HG03342 (cell line): ENCODE results near the gene SRGAP2B.
"Not testable (repeated sequence)": the region's sequence is repeated elsewhere in the genome, so short reads cannot be mapped to it uniquely, and the experiment has no call there.

Experiments used
- ATAC-seq: cut with Tn5 transposase; IDR thresholded peaks from one replicate; pipeline ENCODE4 v1.9.1; 2021; ENCODE audit warnings: mild to moderate bottlenecking, moderate library complexity; ENCODE audit not compliant: unreplicated experiment

SRGAP2B gene

GRCh38 chr1:145095284-145096057 is at the start of gene SRGAP2B, which contains the start of gene FAM72D:
Gene SRGAP2B, minus strand, starts transcription at chr1:145095328. Its CDS starts 2,427 bp downstream, at chr1:145092901.
Gene FAM72D, plus strand, starts transcription at chr1:145095974. Its CDS starts 874 bp downstream, at chr1:145096848.
- ATAC-seq = peak; percentile 81

- not testable (repeated sequence) for ATAC-seq
Observed at GRCh38 chr1:145144264-145144913, 49.3 kb upstream of the SRGAP2B start.

DNA sequence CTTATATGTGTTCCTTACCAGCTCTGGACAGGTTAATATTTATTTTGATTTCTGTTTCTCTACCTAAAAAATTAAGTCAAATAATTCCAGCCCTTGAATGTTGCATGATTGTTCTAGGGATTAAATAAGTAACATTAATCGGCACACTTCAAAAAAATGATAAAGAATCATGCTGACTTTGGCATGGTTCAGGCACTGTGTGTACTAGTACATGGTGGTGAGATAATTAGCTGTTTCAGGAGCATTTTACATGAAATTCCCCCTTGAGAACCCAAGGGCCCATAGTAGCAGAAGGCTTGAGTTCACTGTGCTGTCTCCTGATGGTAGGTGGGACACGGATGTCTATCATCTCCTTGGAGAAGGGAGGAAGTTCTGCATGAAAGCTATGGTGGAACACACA is 45.4 kb upstream of the SRGAP2B start:
- ATAC-seq = not testable (repeated sequence)

DNA sequence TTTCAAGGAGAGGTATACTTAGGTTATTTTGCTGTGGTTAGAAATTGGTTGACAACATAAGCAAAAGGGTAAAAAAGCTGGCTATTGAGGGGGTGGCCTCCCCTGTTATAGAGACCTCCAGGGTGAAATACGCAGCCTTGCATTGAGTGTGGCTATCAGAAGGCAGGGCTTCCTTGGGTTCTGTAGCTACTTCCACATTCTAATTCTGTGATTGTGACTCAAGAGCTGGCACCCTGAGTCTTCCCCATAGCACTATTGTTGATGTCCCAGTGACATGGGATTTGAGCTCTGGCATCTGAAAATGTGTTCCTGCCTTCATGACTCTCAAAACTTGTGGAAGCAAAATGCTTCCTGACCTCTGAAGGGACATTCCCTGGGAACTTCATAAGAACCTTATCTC is 39.3 kb upstream of the SRGAP2B start:
- not testable (repeated sequence) for ATAC-seq

- ATAC-seq = not testable (repeated sequence)
Observed at GRCh38 chr1:145128697-145129469, 33.8 kb upstream of the SRGAP2B start.

DNA sequence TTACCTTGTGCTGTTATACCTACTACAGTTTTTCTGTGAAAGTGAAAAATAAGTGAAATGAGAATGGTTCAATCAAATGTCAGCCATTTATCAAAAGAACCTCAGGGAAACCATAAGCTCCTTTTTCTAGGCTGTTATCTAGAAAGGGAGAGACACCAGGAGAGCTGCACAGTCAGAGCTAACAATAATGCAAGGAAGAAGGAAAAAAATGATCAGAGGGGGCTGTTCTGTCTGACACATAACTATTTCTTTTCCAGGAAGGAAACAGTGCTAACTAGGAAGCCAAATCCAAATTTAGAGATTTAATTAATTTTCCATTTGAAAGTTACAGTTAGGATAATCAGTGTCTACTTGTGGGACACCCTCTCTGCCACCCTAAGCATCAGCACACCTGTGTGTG is 32.0 kb upstream of the SRGAP2B start:
- ATAC-seq = not testable (repeated sequence)

- ATAC-seq = not testable (repeated sequence)
Observed at GRCh38 chr1:145125112-145125511, 30.0 kb upstream of the SRGAP2B start.

DNA sequence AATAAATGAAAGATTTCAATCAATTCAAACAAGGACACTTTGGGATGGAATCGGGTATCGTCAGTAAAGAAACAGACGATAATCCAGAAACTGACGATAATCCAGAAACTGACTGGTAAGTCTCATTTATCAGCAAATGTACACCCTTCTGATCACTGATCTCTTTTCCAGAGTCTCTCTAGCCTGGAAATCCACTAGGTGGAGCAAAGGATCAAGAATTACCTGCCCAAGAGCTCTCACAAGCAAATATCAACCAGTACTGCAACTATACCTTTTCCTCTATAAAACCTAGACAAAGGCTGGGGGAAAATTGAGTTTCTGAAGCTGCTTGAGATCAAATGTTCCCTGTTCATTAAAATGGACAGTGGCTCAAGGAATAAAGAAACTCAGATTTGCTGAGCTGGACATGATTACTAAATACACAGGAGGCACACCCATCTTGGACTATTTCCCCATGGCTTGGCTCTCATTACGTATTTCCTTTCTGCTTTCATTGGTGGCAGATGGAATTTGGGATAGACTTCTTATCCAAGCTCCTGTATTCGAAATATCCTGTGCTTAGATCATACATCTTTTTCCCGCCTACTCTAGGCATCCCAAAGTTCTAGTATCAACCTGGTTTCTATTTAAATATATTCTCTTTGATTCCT is 29.0 kb upstream of the SRGAP2B start:
- not testable (repeated sequence) for ATAC-seq

DNA sequence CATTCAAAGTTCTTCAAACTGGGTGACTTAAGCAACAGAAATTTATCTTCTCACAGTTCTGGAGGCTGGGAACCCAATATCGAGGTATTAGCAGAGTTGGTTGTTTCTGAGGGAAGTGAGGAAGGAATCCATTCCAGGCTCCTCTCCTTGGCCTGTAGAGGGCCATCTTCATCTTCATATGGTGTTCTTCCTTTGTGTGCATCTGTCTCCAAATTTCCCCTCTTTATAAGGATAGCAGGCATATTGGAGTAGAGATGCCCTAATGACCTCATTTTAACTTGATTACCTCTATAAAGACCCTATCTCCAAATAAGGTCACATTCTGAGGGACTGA is 27.9 kb upstream of the SRGAP2B start:
- not testable (repeated sequence) for ATAC-seq

DNA sequence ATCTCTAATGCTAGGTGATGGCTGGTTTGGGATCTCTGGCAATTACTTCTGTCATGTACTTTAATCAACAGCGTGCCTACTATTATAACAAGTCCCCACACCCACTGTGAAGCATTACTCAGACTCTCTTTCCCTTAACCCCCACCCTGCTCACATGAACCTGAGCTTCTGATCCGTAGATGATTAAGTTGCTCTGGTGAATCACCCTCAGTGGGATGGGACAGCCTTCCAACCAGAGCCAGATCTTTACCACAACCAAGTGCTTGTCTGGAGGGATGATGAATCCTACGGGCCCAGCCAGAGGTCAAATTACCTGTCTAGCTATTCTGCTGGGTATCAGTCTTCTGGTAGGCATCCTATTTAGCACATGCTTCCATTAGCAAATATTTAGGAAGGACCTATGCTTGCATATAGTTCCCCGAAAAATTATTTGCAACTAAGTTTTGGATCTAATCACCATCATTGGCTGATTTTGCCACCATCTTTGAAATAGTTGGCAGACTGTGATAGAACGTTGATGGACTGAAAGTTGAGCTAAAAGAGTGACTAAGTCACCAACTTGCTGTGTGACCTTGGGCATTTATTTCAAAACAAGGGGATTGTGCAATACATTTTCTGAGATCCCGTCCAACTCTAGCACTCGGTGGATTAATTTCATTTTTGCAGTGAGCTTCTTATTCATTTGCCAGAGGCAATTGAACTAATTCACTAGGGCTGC is 27.4 kb upstream of the SRGAP2B start:
- ATAC-seq = not testable (repeated sequence)

DNA sequence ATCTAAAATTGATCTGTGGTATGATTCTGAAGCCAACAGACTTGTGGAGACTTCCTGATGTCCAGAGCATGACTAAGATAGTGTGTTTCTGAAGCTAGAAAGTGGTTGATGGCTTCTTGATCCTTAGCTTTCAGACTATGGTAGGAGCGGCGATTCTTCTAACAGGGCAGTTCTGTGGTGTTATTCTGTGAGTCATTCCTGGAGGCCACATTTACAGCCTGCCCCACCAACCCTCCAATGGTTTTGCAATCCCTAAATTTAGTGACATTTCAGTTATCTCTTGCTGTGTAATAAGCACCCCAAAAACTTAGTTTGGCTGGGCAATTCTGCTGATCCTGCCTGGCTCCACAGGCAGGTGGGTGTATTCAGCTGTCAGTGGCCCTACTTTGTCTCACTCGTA is 24.7 kb upstream of the SRGAP2B start:
- not testable (repeated sequence) for ATAC-seq

DNA sequence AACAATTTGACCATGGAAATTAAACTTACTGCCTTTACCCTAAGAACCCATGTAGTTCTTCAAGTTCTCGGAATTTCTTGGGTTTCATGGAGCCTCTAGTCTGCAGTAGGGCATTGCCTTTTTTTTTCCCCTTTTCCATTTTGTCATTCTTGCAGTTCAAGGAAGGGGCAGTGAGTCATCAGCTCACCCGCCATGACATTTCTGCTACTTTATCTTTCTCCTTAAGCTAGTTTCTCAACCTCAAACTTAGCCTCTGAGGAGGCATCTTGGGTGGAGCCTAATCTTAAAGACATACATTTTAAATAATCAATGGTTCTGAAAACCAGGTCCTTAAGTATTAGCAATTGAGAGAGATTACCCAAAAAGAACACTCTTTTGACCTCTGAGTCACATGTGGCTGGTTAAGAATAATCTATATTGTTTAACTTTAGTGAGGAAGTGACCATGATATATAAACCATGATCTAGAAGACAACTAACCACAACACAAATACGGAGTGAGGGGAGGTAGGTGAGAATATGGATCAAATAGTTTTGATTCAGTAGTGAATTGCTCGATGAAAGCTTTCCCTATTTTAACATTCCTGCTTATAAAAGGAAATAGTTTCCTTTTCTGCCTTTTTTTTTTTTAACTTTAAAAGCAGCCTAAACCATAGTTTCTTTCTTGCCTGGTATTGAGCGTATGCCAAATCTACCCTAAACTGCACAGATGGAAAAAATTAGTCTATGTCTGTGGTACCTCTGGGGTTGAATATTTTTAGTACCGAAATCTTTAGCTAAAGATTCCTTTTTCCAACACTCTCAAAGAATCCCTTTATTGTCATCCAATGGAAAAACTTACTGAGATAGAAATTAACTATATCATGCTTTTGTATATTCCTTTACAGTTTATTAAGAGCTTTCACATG is 20.7 kb upstream of the SRGAP2B start:
- not testable (repeated sequence) for ATAC-seq

DNA sequence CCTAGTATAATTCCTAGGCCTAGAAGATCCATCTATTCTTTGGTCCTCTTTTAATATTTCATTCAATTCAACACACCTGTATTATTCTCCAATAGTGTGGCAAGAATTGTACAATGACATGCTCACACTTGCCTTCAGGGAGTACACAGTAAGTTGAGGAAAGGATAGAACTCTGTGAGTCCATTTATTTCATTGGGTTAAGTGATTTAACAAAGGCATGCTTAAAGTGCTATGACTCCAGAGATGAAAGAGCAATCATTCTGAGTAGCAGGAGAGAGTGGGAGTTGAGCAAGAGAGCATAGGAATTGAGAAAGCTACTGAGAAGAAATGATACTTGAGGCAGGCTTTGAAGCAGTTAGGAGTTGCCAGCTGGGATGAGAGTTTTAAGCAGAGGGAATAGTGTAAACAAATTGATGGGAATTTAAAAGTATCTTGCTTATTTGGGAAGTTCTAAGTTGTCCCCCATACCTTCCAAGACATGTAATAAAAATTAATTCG is 19.5 kb upstream of the SRGAP2B start:
- ATAC-seq = not testable (repeated sequence)

- ATAC-seq = not testable (repeated sequence)
Observed at GRCh38 chr1:145112703-145113102, 17.6 kb upstream of the SRGAP2B start.

- ATAC-seq = not testable (repeated sequence)
Observed at GRCh38 chr1:145111674-145112073, 16.5 kb upstream of the SRGAP2B start.

- ATAC-seq = not testable (repeated sequence)
Observed at GRCh38 chr1:145103294-145103693, 8.2 kb upstream of the SRGAP2B start.

DNA sequence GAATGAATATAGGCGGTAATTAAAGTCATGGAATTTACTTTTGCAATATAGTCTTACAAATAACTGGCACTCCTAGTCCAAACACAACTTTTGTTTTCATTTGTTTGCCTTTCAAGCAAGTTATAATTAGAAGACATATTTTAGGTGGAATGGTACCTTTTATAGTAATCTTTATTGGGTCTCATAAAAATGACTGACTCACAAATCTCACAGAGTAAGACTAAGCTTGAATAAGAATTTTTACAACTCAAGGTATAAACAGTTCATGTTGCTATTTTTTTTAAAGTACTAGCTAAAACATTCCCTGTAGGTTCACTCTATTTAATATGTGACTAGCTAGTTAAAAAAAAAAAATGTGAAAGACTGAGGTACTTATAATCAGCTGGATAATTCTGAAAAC is 6.6 kb upstream of the SRGAP2B start:
- not testable (repeated sequence) for ATAC-seq

DNA sequence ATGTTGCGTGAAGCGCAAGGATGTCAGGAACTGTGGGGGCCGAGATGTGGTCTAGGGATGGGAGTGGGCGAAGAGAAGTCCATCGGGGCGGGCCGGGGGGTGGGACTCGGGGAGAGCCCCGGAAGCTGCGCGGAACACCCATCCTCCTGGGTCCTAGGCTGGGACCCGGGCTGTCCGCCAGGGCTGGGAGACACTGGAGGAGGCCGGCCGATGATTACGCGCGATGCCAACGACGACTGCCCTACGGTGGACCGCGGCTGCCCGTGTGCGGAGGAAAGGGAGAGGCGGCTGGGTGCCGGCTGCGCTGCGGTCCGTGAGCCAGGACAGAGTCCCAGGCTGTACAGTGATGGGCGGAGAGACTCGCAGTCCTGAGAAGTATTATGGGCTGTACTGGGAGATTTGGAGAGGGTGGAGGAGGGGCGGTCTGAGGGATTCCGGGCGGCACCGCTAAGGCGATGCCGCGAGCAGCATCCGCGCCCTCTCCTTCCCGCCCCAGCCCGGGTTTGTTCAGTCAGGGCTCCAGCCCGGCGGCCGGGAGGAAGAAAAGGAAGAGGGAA is 395 bp downstream of the SRGAP2B start:
- ATAC-seq = peak; percentile 2
